Activated CD4-positive, CD25-positive, alpha-beta regulatory T cell treated with anti-CD3 and anti-CD28 coated beads, Interleukin-2, amount 50 U/mL, for 16 hours (primary cell): ENCODE results near the gene PYY.
"Not testable (repeated sequence)": the region's sequence is repeated elsewhere in the genome, so short reads cannot be mapped to it uniquely, and the experiment has no call there.

Experiments
- DNase-seq: peaks from one replicate; pipeline ENCODE4 v3.0.0-alpha.2; 2020; ENCODE audit warnings: low read depth, low spot score

The PYY gene

GRCh38 chr17:43953746-43954145 lies at the start of gene PYY:
TSS of gene PYY (minus strand) at chr17:43953940. CDS start at chr17:43953483, 457 bp downstream.
- DNase-seq = no peak

GRCh38 chr17:44002141-44002848 lies 48.6 kb upstream of the PYY start:
- no peak for DNase-seq

GRCh38 chr17:44001461-44001920 lies 47.8 kb upstream of the PYY start:
- no peak for DNase-seq

GRCh38 chr17:44000871-44001460 lies 47.2 kb upstream of the PYY start:
- DNase-seq = no peak

GRCh38 chr17:44000141-44000860 lies 46.6 kb upstream of the PYY start:
- DNase-seq = no peak

- DNase-seq = no peak
Measured at GRCh38 chr17:43999024-43999423, 45.3 kb upstream of the PYY start.

GRCh38 chr17:43998552-43998951 lies 44.8 kb upstream of the PYY start:
- DNase-seq = no peak

- not testable (repeated sequence) for DNase-seq
Measured at GRCh38 chr17:43997180-43997579, 43.4 kb upstream of the PYY start.

- DNase-seq = no peak
Measured at GRCh38 chr17:43995150-43995471, 41.4 kb upstream of the PYY start.

GRCh38 chr17:43994272-43995149 lies 40.8 kb upstream of the PYY start:
- no peak for DNase-seq

GRCh38 chr17:43992641-43993040 lies 38.9 kb upstream of the PYY start:
- DNase-seq = no peak

- no peak for DNase-seq
Measured at GRCh38 chr17:43988301-43988700, 34.6 kb upstream of the PYY start.

- no peak for DNase-seq
Measured at GRCh38 chr17:43987131-43988021, 33.6 kb upstream of the PYY start.

- DNase-seq = no peak
Measured at GRCh38 chr17:43986225-43986981, 32.7 kb upstream of the PYY start.

GRCh38 chr17:43984521-43984920 lies 30.8 kb upstream of the PYY start:
- no peak for DNase-seq

GRCh38 chr17:43983515-43984411 lies 30.0 kb upstream of the PYY start:
- DNase-seq = no peak

GRCh38 chr17:43983196-43983514 lies 29.4 kb upstream of the PYY start:
- no peak for DNase-seq

GRCh38 chr17:43982171-43982570 lies 28.4 kb upstream of the PYY start:
- no peak for DNase-seq

- DNase-seq = no peak
Measured at GRCh38 chr17:43979671-43980070, 25.9 kb upstream of the PYY start.
